ENCODE results near the gene VAV3. TPM values are rescaled to one million over a fixed set of nuclear protein-coding genes. Genes with fewer than 3 reads are reported as not detected.

The VAV3 gene
- total and polyA plus RNA-seq, 2 of the 13 experiments (the other 11 are each of a cell fraction or from before 2014, with no cell fraction given): 15.9 to 29.8 TPM

DNA sequence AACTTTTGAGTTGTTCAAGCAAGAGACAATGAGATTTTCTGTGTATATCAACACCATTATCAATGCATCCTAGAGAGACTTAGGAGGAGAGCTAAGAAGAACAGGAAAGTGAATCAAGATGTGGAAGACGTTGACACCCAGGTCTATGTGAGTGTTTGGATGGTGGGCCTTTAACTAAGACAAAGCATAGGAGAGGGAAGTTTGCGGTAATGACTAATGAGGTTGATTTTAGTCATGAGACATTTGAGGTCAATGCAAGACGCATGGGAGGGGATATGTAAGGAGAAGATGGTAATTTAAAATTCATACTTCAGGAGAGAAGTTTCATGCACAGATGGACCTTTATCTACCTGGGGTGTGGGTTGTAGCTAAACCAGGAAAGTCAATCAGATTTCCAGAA lies 269.6 kb downstream of the VAV3 start:
- POLR2A ChIA-PET: no interaction called here
- ATAC-seq (no peak), FAIRE-seq (no peak), DNase-seq (ENCODE audit: low spot score) (no peak)
- CTCF ChIA-PET (ENCODE audit: low intra/inter-chr PET ratio, low total read pairs): no interaction called here
- Histone ChIP-seq H2AFZ (ENCODE audit: low read length) (no peak overlapping the region), H3K9me3 (ENCODE audit: low read length) (no peaks in the 10 kb centered on the region), H3K36me3 (replicated peaks in 1 of 2; ENCODE audit: control insufficient read depth in 1 of 2, insufficient read depth in 2 of 2, low read length in 2 of 2) (no peaks in the 10 kb centered on the region), H3K27ac (ENCODE audit: extremely low read length, insufficient read depth, low read length) (no peak overlapping the region), H3K79me2 (ENCODE audit: insufficient read depth, low read length) (no peaks in the 10 kb centered on the region), H3K4me1 (ENCODE audit: insufficient read depth, low read length) (peaks cover 13% of the 10 kb centered on the region), H3K4me2 (ENCODE audit: low read depth, low read length) (no peak overlapping the region), H4K20me1 (ENCODE audit: insufficient read depth, low read length) (no peaks in the 10 kb centered on the region), H3K9ac (ENCODE audit: insufficient read depth, low read depth, low read length) (no peak overlapping the region), H3K27me3 (ENCODE audit: control insufficient read depth in 1 of 2, insufficient read depth in 2 of 2, low read length in 2 of 2) (no peaks in the 10 kb centered on the region), H3K4me3 (replicated peaks in 1 of 3; ENCODE audit: insufficient read depth in 1 of 3, low read depth in 2 of 3, low read length in 3 of 3) (no peak overlapping the region)
- no TSS peak for BruUV-seq (replicated peaks)
- TF ChIP-seq ZNF746 (CRISPR knock-in tag; IDR thresholded peaks at IDR 0.05) (no peak), MZF1 (CRISPR knock-in tag; IDR thresholded peaks at IDR 0.05; ENCODE audit: borderline replicate concordance) (no peak), ZBTB44 (CRISPR knock-in tag; IDR thresholded peaks at IDR 0.05) (no peak), SP4 (CRISPR knock-in tag; IDR thresholded peaks at IDR 0.05) (no peak), RFX1 (IDR thresholded peaks at IDR 0.05) (no peak), HES4 (CRISPR knock-in tag; IDR thresholded peaks at IDR 0.05; ENCODE audit: borderline replicate concordance) (no peak), ZNF383 (CRISPR knock-in tag; IDR thresholded peaks at IDR 0.05; ENCODE audit: borderline replicate concordance) (no peak), NFRKB (IDR thresholded peaks at IDR 0.05) (no peak), ZNF441 (CRISPR knock-in tag; IDR thresholded peaks at IDR 0.05; ENCODE audit: borderline replicate concordance) (no peak), SIX1 (CRISPR knock-in tag; IDR thresholded peaks at IDR 0.05; ENCODE audit: borderline replicate concordance) (no peak), MAFF (IDR thresholded peaks at IDR 0.05; ENCODE audit: low read depth, low read length) (no peak), FOXC1 (CRISPR knock-in tag; IDR thresholded peaks at IDR 0.05; ENCODE audit: borderline replicate concordance) (no peak), MXI1 (IDR thresholded peaks at IDR 0.05; ENCODE audit: borderline replicate concordance, low read depth, low read length) (no peak), MTF1 (CRISPR knock-in tag; IDR thresholded peaks at IDR 0.05) (no peak), CENPT (CRISPR knock-in tag; IDR thresholded peaks at IDR 0.05; ENCODE audit: low read depth) (no peak), ZBTB7A (CRISPR knock-in tag; IDR thresholded peaks at IDR 0.05) (no peak)
- in situ Hi-C loops (cut with HindIII; ENCODE audit: extremely low pct_ligation_motif_present, low pct_unique_long_range_greater_than_20kb) (no loop called here), intact Hi-C loops (cut with micrococcal nuclease; ENCODE audit: unreplicated experiment) (no loop called here)
- 90% methylated on average over 3 of the region's 3 CpGs for WGBS (ENCODE audit: low lambda C conversion rate)
